Endodermal cell (in vitro differentiated cells): ENCODE data around the gene DLGAP5. TPM values are rescaled to one million over a fixed set of nuclear protein-coding genes. Genes with fewer than 3 reads are reported as not detected.

ENCODE experiments used
- DNase-seq: peaks from one replicate; pipeline ENCODE4 v3.0.0-alpha.2; 2017
- H3K27ac ChIP-seq: 2 replicates; pipeline ENCODE4 v1.5.1; 2013; ENCODE audit warnings: mild to moderate bottlenecking, low read depth, low read length, moderate library complexity
- H3K27me3 ChIP-seq: 2 replicates; pipeline ENCODE4 v1.6.1; 2013; ENCODE audit warnings: mild to moderate bottlenecking, low read length, moderate library complexity; ENCODE audit not compliant: insufficient read depth, control insufficient read depth, poor library complexity, severe bottlenecking
- H3K36me3 ChIP-seq: 2 replicates; pipeline ENCODE4 v1.7.0; 2013; ENCODE audit warnings: mild to moderate bottlenecking, low read length, moderate library complexity; ENCODE audit not compliant: control insufficient read depth, insufficient read depth
- H3K4me1 ChIP-seq: one replicate; pipeline ENCODE4 v1.7.0; 2013; ENCODE audit warnings: low read length; ENCODE audit not compliant: control insufficient read depth, insufficient read depth
- H3K4me3 ChIP-seq: 2 replicates; pipeline ENCODE4 v1.5.1; 2013; ENCODE audit warnings: mild to moderate bottlenecking, low read length, moderate library complexity
- H3K9ac ChIP-seq: 2 replicates; pipeline ENCODE4 v1.6.1; 2013; ENCODE audit warnings: mild to moderate bottlenecking, low read length, moderate library complexity; ENCODE audit not compliant: poor library complexity, severe bottlenecking; ENCODE audit errors: extremely low read depth
- H3K9me3 ChIP-seq: 2 replicates; pipeline ENCODE4 v1.6.1; 2013; ENCODE audit warnings: mild to moderate bottlenecking, low read length, moderate library complexity; ENCODE audit not compliant: control insufficient read depth
- H3K27ac Mint-ChIP-seq: 2 replicates; pipeline ENCODE4 v1.8.0; 2020; ENCODE audit warnings: mixed read lengths
- H3K27me3 Mint-ChIP-seq: 2 replicates; pipeline ENCODE4 v1.8.0; 2021; ENCODE audit warnings: mild to moderate bottlenecking, mixed read lengths; ENCODE audit not compliant: insufficient read depth
- H3K36me3 Mint-ChIP-seq: 2 replicates; pipeline ENCODE4 v1.8.0; 2020; ENCODE audit warnings: low read depth, mixed read lengths
- H3K4me1 Mint-ChIP-seq: 2 replicates; pipeline ENCODE4 v1.8.0; 2020; ENCODE audit warnings: mixed read lengths
- H3K4me3 Mint-ChIP-seq: 2 replicates; pipeline ENCODE4 v1.8.0; 2020; ENCODE audit warnings: mild to moderate bottlenecking, moderate library complexity, mixed read lengths
- H3K9me3 Mint-ChIP-seq: 2 replicates; pipeline ENCODE4 v1.8.0; 2020; ENCODE audit warnings: mild to moderate bottlenecking, mixed read lengths
- CTCF ChIP-seq: fragments of 200-600 bp; sonication (generic); conservative IDR thresholded peaks from 2 replicates; pipeline ENCODE4 v1.5.0; 2021; ENCODE audit warnings: antibody characterized with exemption, mild to moderate bottlenecking
- WGBS, 2 experiments: methylation state at CpG; one replicate each; pipeline versions ENCODE4 v1.1.5 to v1.1.7; 2013; ENCODE audit warnings: missing lambda C conversion rate in 2 of 2, mixed read lengths in 1 of 2; ENCODE audit not compliant: insufficient coverage in 1 of 2, insufficient read length in 1 of 2; 5-methylcytosine and 5-hydroxymethylcytosine counted together
- total RNA-seq, 2 donors: library from RNA; stranded (reverse); fragmentation: NEBNext Ultra II Directional in 1 of 2; extraction: Animal tissue kit (Norgen Biotek cat#: 25700) in 1 of 2; gene quantifications; 2 replicates in 1 of 2; 3 replicates in 1 of 2; pipeline ENCODE4 v1.2.1, GENCODE V29; 2021

The DLGAP5 gene
- total RNA-seq, 2 donors from 2014 or later, result 71.1 to 112 TPM

- no peak overlapping the region for H3K4me3 Mint-ChIP-seq
Measured at GRCh38 chr14:55126932-55127459, 64.4 kb downstream of the DLGAP5 start.

DNA sequence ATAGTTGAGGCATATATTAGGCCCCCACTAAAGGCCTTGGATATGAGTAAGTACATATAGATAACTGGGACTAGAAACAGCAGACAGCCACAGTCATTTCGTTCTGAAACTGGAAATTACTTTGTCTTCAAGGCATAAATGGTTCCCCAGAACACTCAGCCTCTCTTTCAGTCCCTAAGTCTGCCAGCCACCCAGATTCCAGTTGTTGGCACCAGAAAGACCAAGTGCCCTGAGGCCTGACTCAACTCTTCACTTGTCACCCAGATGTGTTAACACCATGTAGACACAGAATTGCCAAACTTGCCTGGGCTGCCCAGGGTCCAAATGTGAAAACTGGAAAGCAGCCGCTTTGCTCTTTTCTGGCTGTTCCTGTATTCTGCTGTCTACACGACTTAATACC, 65.4 kb downstream of the DLGAP5 start:
- H3K27ac ChIP-seq, result no peak overlapping the region
- H3K4me3 ChIP-seq, result no peak overlapping the region
- peaks cover 20% of the 10 kb centered on the region for H3K4me1 Mint-ChIP-seq
- no peak overlapping the region for H3K9ac ChIP-seq
- H3K36me3 ChIP-seq, result no peaks in the 10 kb centered on the region
- TF ChIP-seq CTCF, result no peak
- no peak overlapping the region for H3K27ac Mint-ChIP-seq
- peaks cover 62% of the 10 kb centered on the region for H3K27me3 Mint-ChIP-seq
- WGBS, 2 experiments, result 72 to 79% methylated on average over 3 of the region's 3 CpGs
- H3K4me3 Mint-ChIP-seq, result no peak overlapping the region
- H3K36me3 Mint-ChIP-seq, result no peaks in the 10 kb centered on the region
- H3K9me3 Mint-ChIP-seq, result no peaks in the 10 kb centered on the region
- H3K27me3 ChIP-seq, result peaks cover 55% of the 10 kb centered on the region
- no peak for DNase-seq
- H3K9me3 ChIP-seq, result no peaks in the 10 kb centered on the region
- H3K4me1 ChIP-seq, result peaks cover 5% of the 10 kb centered on the region

More at GRCh38 chr14:55126932-55127459, 64.4 kb downstream of the DLGAP5 start:
- Mint-ChIP-seq H3K36me3 (no peaks in the 10 kb centered on the region), H3K27me3 (peaks cover 72% of the 10 kb centered on the region), H3K27ac (no peak overlapping the region), H3K4me1 (peaks cover 14% of the 10 kb centered on the region), H3K9me3 (no peaks in the 10 kb centered on the region)
- H3K9me3 ChIP-seq, result no peaks in the 10 kb centered on the region
- 72 to 82% methylated on average over 4 to 5 of the region's 5 CpGs for WGBS, 2 experiments
- H3K36me3 ChIP-seq, result no peaks in the 10 kb centered on the region
- peaks cover 5% of the 10 kb centered on the region for H3K4me1 ChIP-seq
- no peak for DNase-seq
- no peak overlapping the region for H3K27ac ChIP-seq
- no peak overlapping the region for H3K9ac ChIP-seq
- no peak overlapping the region for H3K4me3 ChIP-seq
- no peak for TF ChIP-seq CTCF
- H3K27me3 ChIP-seq, result peaks cover 64% of the 10 kb centered on the region

DNA sequence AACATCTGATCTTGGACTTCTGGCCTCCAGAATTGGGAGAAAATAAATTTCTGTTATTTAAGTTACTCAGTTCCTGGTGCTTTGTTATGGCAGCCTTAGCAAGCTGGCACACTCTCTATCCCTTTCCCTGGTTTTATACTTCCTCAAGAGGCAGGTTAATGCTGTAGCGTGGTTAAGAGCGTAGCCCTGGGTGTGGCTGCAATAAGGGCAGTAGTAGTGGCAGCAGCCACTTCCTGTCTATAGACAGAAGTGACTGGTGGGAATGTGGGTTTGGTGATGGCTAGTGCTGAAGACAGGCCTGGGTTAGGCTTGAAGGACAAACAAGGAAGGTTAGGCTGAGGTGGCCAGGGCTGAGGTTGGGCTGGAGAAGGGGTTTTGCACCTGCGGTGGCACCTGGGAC, 66.0 kb downstream of the DLGAP5 start:
- H3K36me3 ChIP-seq, result no peaks in the 10 kb centered on the region
- H3K27me3 Mint-ChIP-seq, result peaks cover 58% of the 10 kb centered on the region
- peaks cover 5% of the 10 kb centered on the region for H3K4me1 ChIP-seq
- DNase-seq, result no peak
- WGBS, 2 experiments, result 91% methylated on average over 3 of the region's 3 CpGs; no CpG with 5 or more reads in 1 of the 2 experiments
- no peak for TF ChIP-seq CTCF
- H3K4me1 Mint-ChIP-seq, result peaks cover 25% of the 10 kb centered on the region
- no peak overlapping the region for H3K27ac ChIP-seq
- H3K36me3 Mint-ChIP-seq, result no peaks in the 10 kb centered on the region
- H3K4me3 ChIP-seq, result no peak overlapping the region
- H3K27me3 ChIP-seq, result peaks cover 48% of the 10 kb centered on the region
- H3K9me3 Mint-ChIP-seq, result no peaks in the 10 kb centered on the region
- H3K4me3 Mint-ChIP-seq, result no peak overlapping the region
- no peak overlapping the region for H3K27ac Mint-ChIP-seq
- no peak overlapping the region for H3K9ac ChIP-seq
- H3K9me3 ChIP-seq, result no peaks in the 10 kb centered on the region
